ENCODE data around the gene TMEM150B.

Gene TMEM150B

GRCh38 chr19:55304279-55304978, 20.7 kb downstream of the TMEM150B start:
- in situ Hi-C loops (cut with HindIII; ENCODE audit: low pct_unique_long_range_greater_than_20kb, low sequenced_read_pairs), result no loop called here
- peak; percentile 51 to 72 for DNase-seq (ENCODE audit: low read depth in 1 of 2, low spot score in 1 of 2)
- TF ChIP-seq JUND (IDR thresholded peaks at IDR 0.05; ENCODE audit: low read depth), result no peak

DNA sequence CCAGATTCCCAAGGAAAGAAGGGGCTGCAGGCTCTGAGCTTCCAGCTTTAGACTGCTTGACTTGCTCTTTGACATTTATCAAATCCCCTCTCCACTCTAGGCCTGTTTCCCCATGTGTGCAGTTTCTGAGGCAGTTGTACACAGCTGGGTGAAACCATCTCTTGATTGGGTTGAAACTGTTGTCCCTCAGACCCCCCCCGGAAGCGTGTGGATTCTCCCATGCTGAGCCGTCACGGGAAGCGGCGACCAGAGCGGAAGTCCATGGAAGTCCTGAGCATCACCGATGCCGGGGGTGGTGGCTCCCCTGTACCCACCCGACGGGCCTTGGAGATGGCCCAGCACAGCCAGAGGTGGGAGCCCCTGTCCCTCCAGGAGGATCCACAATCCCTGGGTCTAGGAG, 21.7 kb downstream of the TMEM150B start:
- TF ChIP-seq JUND (IDR thresholded peaks at IDR 0.05; ENCODE audit: low read depth), result no peak
- in situ Hi-C loops (cut with HindIII; ENCODE audit: low pct_unique_long_range_greater_than_20kb, low sequenced_read_pairs), result no loop called here
- no peak for DNase-seq (ENCODE audit: low read depth in 1 of 2, low spot score in 1 of 2)

DNA sequence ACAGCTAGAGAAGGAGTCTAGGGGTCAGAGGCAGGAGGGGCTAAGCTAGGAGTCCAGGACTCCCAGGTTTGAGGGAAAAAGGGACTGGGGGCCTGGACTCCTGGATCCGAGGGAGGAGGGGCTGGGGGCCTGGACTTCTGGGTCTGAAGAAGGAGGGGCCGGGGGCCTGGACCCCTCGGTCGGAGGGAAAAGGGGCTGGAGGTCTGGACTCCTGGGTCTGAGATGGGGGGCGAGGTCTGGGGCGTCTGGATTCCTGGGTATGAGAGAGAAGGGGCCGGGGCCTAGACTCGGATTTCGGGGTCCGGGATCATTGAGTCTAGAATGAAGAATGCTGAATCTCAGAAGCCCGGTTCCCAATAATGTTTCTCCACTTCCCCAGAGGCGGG, 22.8 kb downstream of the TMEM150B start:
- no peak for DNase-seq (ENCODE audit: low read depth in 1 of 2, low spot score in 1 of 2)
- in situ Hi-C loops (cut with HindIII; ENCODE audit: low pct_unique_long_range_greater_than_20kb, low sequenced_read_pairs), result no loop called here
- no peak for TF ChIP-seq JUND (IDR thresholded peaks at IDR 0.05; ENCODE audit: low read depth)

DNA sequence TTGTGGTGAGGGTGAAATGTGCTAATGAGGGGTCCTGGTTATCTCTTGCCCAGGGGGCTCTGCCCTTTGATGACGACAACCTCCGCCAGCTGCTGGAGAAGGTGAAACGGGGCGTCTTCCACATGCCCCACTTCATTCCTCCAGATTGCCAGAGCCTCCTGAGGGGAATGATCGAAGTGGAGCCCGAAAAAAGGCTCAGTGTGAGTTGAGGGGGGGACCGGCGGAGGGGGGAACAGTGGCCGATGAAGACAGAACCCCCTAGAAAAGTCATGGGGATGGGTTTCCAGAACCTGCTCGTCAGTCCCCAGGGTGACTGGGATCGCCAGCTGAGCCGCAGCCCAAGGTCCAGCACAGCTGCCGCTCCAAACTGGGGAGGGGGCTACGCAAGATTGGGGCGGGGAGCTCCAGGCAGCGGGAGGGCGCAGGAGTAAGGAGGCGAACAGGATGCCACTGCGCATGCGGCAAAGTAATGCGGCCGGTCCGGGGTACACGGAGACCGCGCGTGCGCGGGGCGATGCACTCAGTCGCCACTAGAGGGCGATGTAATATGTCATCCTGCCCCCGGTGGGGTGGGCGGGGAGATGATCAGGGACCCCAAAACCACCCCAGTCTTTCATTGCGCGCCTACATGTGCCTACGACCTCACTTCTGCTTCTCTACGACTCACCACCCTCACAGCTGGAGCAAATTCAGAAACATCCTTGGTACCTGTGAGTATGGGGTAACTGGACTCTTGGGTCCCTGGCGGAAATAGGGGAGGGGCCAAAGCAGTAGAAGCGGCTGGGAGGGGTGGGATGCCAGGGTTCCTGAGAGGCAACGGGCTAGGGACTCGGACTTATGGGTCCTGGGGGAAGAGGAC, 23.5 kb downstream of the TMEM150B start:
- peak; percentile 75 to 98 for DNase-seq (ENCODE audit: low read depth in 1 of 2, low spot score in 1 of 2)
- in situ Hi-C loops (cut with HindIII; ENCODE audit: low pct_unique_long_range_greater_than_20kb, low sequenced_read_pairs), result no loop called here

GRCh38 chr19:55300886-55301458, 24.2 kb downstream of the TMEM150B start:
- DNase-seq (ENCODE audit: low read depth in 1 of 2, low spot score in 1 of 2), result no peak
- in situ Hi-C loops (cut with HindIII; ENCODE audit: low pct_unique_long_range_greater_than_20kb, low sequenced_read_pairs), result no loop called here

More for the DNA sequence above, 23.5 kb downstream of the TMEM150B start:
- no peak for TF ChIP-seq JUND (IDR thresholded peaks at IDR 0.05; ENCODE audit: low read depth)

GRCh38 chr19:55299991-55300390, 25.1 kb downstream of the TMEM150B start:
- in situ Hi-C loops (cut with HindIII; ENCODE audit: low pct_unique_long_range_greater_than_20kb, low sequenced_read_pairs), result no loop called here
- no peak for DNase-seq (ENCODE audit: low read depth in 1 of 2, low spot score in 1 of 2)
- TF ChIP-seq JUND (IDR thresholded peaks at IDR 0.05; ENCODE audit: low read depth), result no peak

More at GRCh38 chr19:55300886-55301458, 24.2 kb downstream of the TMEM150B start:
- TF ChIP-seq JUND (IDR thresholded peaks at IDR 0.05; ENCODE audit: low read depth), result no peak

DNA sequence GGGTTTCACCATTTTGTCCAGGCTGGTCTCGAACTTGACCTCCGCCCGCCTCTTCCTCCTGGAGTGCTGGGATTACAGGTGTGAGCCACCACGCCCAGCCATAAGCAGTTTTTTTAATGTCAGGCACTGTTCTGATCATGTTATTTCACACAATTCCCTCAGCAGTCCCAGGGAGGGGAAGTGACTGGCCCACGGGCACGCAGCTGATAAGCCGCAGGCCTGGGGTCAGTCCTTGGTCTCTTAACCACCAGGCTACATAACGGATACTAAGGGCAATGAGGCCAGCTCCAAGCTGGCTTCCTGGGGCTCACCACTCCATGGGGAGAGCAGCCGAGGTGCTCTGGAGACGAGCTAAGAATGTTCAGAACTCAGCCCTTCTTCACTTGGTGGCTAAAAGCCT, 27.9 kb downstream of the TMEM150B start:
- in situ Hi-C loops (cut with HindIII; ENCODE audit: low pct_unique_long_range_greater_than_20kb, low sequenced_read_pairs), result no loop called here
- TF ChIP-seq JUND (IDR thresholded peaks at IDR 0.05; ENCODE audit: low read depth), result no peak
- no peak for DNase-seq (ENCODE audit: low read depth in 1 of 2, low spot score in 1 of 2)

- TF ChIP-seq JUND (IDR thresholded peaks at IDR 0.05; ENCODE audit: low read depth), result no peak
- DNase-seq (ENCODE audit: low read depth in 1 of 2, low spot score in 1 of 2), result peak in 1 of 2 experiments; percentile 24
- in situ Hi-C loops (cut with HindIII; ENCODE audit: low pct_unique_long_range_greater_than_20kb, low sequenced_read_pairs), result no loop called here
Measured at GRCh38 chr19:55289117-55289796, 35.9 kb downstream of the TMEM150B start.

DNA sequence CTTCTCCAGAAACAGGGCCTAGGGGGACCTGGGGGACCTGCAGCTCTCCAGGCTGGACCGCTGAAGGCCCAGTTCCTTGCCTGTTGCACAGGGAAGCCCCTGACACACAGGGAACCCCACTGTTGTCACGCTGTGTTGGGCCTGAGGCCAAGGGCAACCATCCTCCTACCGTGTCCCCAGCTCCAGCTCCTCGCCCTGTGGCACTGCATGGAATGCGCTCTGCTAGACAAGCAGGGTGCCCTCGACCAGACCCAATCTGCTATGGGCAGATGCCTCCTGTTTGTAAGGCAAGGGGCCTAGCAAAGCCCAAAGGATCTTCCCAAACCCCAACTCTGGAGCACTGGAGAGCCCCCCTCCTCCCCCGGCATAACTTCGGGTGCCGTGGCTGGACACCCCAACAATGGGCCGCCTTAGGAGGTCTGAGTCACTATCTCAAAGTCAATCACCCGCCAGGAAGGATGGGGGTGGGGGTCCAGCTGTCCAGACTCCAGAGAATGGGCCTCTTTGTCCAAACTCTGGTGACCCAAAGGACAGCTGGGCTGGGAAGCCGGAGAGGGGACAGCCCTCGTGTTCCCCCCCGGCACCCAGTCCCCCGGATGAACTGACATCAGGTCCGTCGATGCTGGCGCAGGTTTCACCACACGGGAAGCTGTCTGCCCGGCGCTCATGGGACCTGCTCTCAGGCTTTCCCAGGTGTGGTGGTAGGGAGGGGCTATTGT, 37.6 kb downstream of the TMEM150B start:
- no peak for DNase-seq (ENCODE audit: low read depth in 1 of 2, low spot score in 1 of 2)
- no peak for TF ChIP-seq JUND (IDR thresholded peaks at IDR 0.05; ENCODE audit: low read depth)
- in situ Hi-C loops (cut with HindIII; ENCODE audit: low pct_unique_long_range_greater_than_20kb, low sequenced_read_pairs), result no loop called here

GRCh38 chr19:55285229-55285890, 39.8 kb downstream of the TMEM150B start:
- TF ChIP-seq JUND (IDR thresholded peaks at IDR 0.05; ENCODE audit: low read depth), result no peak
- in situ Hi-C loops (cut with HindIII; ENCODE audit: low pct_unique_long_range_greater_than_20kb, low sequenced_read_pairs), result no loop called here
- no peak for DNase-seq (ENCODE audit: low read depth in 1 of 2, low spot score in 1 of 2)

- no peak for TF ChIP-seq JUND (IDR thresholded peaks at IDR 0.05; ENCODE audit: low read depth)
- DNase-seq (ENCODE audit: low read depth in 1 of 2, low spot score in 1 of 2), result no peak
- in situ Hi-C loops (cut with HindIII; ENCODE audit: low pct_unique_long_range_greater_than_20kb, low sequenced_read_pairs), result no loop called here
Measured at GRCh38 chr19:55284405-55285058, 40.6 kb downstream of the TMEM150B start.
